Femur (tissue), 1 donor: Measurements from ENCODE around the gene IFNA4.
A peak's percentile ranks its signal among the peaks of the same experiment; 100 is the strongest.
"Not testable (repeated sequence)": the region's sequence is repeated elsewhere in the genome, so short reads cannot be mapped to it uniquely, and the experiment has no call there.

Source experiments
- DNase-seq: peaks from one replicate; pipeline ENCODE4 v3.0.0-alpha.2; 2017

IFNA4 gene

GRCh38 chr9:21187487-21187886 is at the start of gene IFNA4:
IFNA4 (minus strand) TSS chr9:21187587; CDS start chr9:21187531, 56 bp downstream.
- DNase-seq, result not testable (repeated sequence)

GRCh38 chr9:21236360-21236714 is 49.0 kb upstream of the IFNA4 start:
- not testable (repeated sequence) for DNase-seq

- peak; percentile 39 for DNase-seq
Observed at GRCh38 chr9:21235468-21236359, 48.3 kb upstream of the IFNA4 start.

- DNase-seq, result no peak
Observed at GRCh38 chr9:21234153-21234687, 46.8 kb upstream of the IFNA4 start.

GRCh38 chr9:21233258-21233657 is 45.9 kb upstream of the IFNA4 start:
- DNase-seq, result no peak

- no peak for DNase-seq
Observed at GRCh38 chr9:21228122-21228521, 40.7 kb upstream of the IFNA4 start, which contains the start of gene IFNA17. IFNA17 (minus strand) TSS chr9:21228222; CDS start chr9:21228173, 49 bp downstream.

- DNase-seq, result not testable (repeated sequence)
Observed at GRCh38 chr9:21217211-21217610, 29.8 kb upstream of the IFNA4 start, which contains the start of gene IFNA16. IFNA16 (minus strand) TSS chr9:21217311; CDS start chr9:21217305, 6 bp downstream.

- not testable (repeated sequence) for DNase-seq
Observed at GRCh38 chr9:21213411-21214326, 26.3 kb upstream of the IFNA4 start.

- not testable (repeated sequence) for DNase-seq
Observed at GRCh38 chr9:21212160-21212559, 24.8 kb upstream of the IFNA4 start.

- not testable (repeated sequence) for DNase-seq
Observed at GRCh38 chr9:21210782-21211181, 23.4 kb upstream of the IFNA4 start.

- DNase-seq, result no peak
Observed at GRCh38 chr9:21210311-21210710, 22.9 kb upstream of the IFNA4 start.

GRCh38 chr9:21207043-21207442 is 19.7 kb upstream of the IFNA4 start, which contains the start of gene IFNA10:
IFNA10 (minus strand) TSS chr9:21207143; CDS start chr9:21207097, 46 bp downstream.
- not testable (repeated sequence) for DNase-seq

GRCh38 chr9:21205204-21205603 is 17.8 kb upstream of the IFNA4 start:
- no peak for DNase-seq

GRCh38 chr9:21202105-21202504 is 14.7 kb upstream of the IFNA4 start, which contains the start of gene IFNA7:
IFNA7 (minus strand) TSS chr9:21202205; CDS start chr9:21202165, 40 bp downstream.
- not testable (repeated sequence) for DNase-seq

- not testable (repeated sequence) for DNase-seq
Observed at GRCh38 chr9:21194867-21195776, 7.7 kb upstream of the IFNA4 start.

GRCh38 chr9:21182810-21183736 is 4.3 kb downstream of the IFNA4 start:
- not testable (repeated sequence) for DNase-seq

- no peak for DNase-seq
Observed at GRCh38 chr9:21174671-21175070, 12.7 kb downstream of the IFNA4 start.

- DNase-seq, result no peak
Observed at GRCh38 chr9:21172156-21172555, 15.2 kb downstream of the IFNA4 start.

- no peak for DNase-seq
Observed at GRCh38 chr9:21171351-21171750, 16.0 kb downstream of the IFNA4 start.

- DNase-seq, result not testable (repeated sequence)
Observed at GRCh38 chr9:21166560-21166959, 20.8 kb downstream of the IFNA4 start, which contains the start of gene IFNA21. IFNA21 (minus strand) TSS chr9:21166660; CDS start chr9:21166612, 48 bp downstream.
